C4-2B (cell line): ENCODE measurements around the gene KLHL3.
"Not testable (repeated sequence)": the region's sequence is repeated elsewhere in the genome, so short reads cannot be mapped to it uniquely, and the experiment has no call there.

ENCODE experiments used
- H3K27ac ChIP-seq: fragments of 450-650 bp; 2 replicates; pipeline ENCODE4 v1.5.1; 2017
- ZFX ChIP-seq: fragments of 450-650 bp; IDR thresholded peaks from 2 replicates; pipeline ENCODE4 v1.6.1; 2017
- TF ChIP-seq, protein P1 (sequence below): fragments of 450-650 bp; conservative IDR thresholded peaks from 2 replicates; pipeline ENCODE4 v1.5.1; 2017; ENCODE audit warnings: mild to moderate bottlenecking

KLHL3 gene

DNA sequence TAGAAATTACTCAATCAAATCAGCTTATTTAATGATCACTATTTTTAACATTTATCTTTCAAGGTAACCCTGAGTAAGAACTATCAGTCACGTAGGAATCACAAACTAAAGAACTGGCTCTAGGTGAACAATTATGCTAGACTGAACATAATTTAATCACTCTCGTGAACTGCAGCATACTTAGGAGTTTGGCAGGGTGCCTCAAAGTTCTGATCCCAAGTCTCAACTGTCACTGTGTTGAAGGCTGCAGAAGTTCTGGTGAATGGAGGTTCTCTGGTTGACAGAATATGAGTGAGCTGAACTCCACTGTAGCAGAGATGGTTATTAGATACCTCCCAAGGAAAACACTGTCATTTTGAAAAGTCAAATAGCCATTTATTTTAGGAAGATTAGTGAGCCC is 89.1 kb downstream of the KLHL3 start:
- no peak overlapping the region for H3K27ac ChIP-seq
- TF ChIP-seq, protein P1, sequence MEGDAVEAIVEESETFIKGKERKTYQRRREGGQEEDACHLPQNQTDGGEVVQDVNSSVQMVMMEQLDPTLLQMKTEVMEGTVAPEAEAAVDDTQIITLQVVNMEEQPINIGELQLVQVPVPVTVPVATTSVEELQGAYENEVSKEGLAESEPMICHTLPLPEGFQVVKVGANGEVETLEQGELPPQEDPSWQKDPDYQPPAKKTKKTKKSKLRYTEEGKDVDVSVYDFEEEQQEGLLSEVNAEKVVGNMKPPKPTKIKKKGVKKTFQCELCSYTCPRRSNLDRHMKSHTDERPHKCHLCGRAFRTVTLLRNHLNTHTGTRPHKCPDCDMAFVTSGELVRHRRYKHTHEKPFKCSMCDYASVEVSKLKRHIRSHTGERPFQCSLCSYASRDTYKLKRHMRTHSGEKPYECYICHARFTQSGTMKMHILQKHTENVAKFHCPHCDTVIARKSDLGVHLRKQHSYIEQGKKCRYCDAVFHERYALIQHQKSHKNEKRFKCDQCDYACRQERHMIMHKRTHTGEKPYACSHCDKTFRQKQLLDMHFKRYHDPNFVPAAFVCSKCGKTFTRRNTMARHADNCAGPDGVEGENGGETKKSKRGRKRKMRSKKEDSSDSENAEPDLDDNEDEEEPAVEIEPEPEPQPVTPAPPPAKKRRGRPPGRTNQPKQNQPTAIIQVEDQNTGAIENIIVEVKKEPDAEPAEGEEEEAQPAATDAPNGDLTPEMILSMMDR = no peak
- no peak for TF ChIP-seq ZFX

DNA sequence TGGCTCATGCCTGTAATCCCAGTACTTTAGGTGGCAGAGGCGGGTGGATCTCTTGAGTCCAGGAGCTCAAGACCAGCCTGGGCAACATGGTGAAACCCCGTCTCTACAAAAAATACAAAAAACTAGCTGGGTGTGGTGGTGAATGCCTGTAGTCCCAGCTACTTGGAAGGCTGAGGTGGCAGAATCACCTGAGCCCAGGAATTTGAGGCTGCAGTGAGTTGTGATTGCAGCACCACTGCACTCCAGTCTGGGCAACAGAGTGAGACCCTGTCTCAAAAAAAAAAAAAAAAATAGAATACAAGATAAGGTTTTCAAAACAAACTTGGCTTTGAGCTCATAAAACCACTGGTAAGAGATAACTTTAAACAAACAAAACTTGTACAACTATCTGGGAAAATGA is 92.8 kb downstream of the KLHL3 start:
- not testable (repeated sequence) for H3K27ac ChIP-seq

DNA sequence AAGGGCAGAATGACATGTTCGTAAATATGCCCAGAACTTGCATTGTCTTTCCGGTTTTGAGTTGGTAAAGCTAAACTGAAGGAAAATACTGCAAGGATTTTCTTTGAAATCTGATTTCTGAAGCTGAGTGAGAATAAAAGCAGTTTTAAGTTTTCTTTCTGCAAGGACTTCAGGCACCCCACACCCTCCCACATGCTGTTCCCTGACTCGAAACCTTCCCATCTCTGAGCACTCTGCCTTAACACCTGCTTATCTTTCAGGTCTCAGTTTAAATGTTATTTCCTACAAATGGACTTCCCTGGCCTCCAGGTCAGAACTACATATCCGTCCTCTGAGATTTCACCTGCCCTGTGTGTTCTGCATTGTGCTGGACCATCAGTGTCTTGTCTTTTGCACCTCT is 93.8 kb downstream of the KLHL3 start:
- no peak overlapping the region for H3K27ac ChIP-seq
- TF ChIP-seq, protein P1 = no peak
- no peak for TF ChIP-seq ZFX

DNA sequence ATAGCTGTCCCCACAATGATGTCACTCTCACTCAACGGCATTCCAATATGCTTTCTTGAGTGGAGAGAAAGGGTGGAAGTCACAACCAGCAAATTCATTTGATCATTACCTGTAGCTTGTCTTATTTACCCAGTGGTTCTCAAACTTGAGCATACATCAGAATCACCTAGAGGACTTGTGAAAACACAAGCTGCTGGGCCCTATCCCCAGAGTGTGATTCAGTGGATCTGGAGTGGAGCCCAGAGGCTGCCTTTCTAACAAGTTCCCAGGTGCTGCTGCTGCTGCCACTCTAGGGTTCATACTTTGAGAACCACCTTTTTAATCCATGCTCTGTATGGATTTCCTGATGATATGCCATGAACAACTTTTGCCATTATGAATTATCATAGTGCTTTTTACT is 94.7 kb downstream of the KLHL3 start:
- no peak for TF ChIP-seq ZFX
- TF ChIP-seq, protein P1 = no peak
- no peak overlapping the region for H3K27ac ChIP-seq

- TF ChIP-seq, protein P1 = no peak
- TF ChIP-seq ZFX = no peak
- H3K27ac ChIP-seq = no peak overlapping the region
Observed at GRCh38 chr5:137639645-137640044, 96.2 kb downstream of the KLHL3 start.

GRCh38 chr5:137638841-137639240 is 97.0 kb downstream of the KLHL3 start:
- H3K27ac ChIP-seq = no peak overlapping the region
- no peak for TF ChIP-seq ZFX
- TF ChIP-seq, protein P1 = no peak

DNA sequence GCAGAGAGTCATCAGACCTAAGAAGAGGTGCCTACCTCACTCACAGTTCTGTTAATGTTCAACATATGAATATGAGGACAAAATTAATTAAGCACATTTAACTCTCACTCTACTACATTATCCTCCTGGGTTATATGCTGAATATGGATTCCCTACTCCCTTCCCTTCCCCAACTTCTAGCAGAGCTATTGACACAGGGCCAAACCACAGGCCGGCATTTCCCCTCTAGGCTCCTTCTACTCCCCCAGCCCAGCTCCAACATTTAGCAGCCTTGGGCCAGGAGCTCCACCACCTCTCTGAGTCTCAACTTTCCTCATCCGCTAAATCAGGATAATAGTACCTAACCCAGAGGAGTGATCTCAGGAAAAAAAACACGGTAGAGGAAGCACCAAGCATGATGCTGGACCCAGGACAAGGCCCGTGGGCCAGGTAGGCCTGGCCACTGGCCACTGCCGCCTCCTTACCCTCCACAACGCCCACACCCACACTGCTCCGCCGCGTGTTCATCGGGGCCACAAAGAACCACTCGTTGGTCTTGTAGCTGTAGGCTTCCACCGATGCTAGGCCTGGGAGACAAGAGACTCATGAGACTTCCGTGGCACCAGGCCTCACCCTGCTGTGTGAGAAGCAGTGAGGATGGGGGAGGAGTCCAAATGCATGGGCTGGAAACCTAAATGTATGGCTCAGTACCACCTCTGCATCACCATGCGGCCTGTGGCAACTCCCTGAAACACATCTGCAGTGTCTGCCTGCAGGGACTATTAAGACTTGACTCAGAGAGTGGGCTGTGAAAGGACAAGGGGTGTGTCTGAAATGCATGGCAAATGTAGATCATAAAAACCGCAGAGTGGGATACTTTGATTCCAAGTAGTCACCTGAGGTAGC is 98.8 kb downstream of the KLHL3 start:
- H3K27ac ChIP-seq = no peak overlapping the region
- no peak for TF ChIP-seq ZFX
- TF ChIP-seq, protein P1 = no peak

- no peak for TF ChIP-seq ZFX
- TF ChIP-seq, protein P1 = no peak
- no peak overlapping the region for H3K27ac ChIP-seq
Observed at GRCh38 chr5:137636099-137636498, 99.8 kb downstream of the KLHL3 start.
